Ishikawa (cell line): ENCODE measurements around the gene PDE2A.

ENCODE experiments used
- CEBPB ChIP-seq: IDR thresholded peaks from 2 replicates; pipeline ENCODE4 v1.6.1; 2012
- CREB1 ChIP-seq: IDR thresholded peaks from 2 replicates; pipeline ENCODE4 v1.6.1; 2012; ENCODE audit warnings: low read depth
- EGR1 ChIP-seq: IDR thresholded peaks from 2 replicates; pipeline ENCODE4 v1.6.1; 2012
- EP300 ChIP-seq: IDR thresholded peaks from 2 replicates; pipeline ENCODE4 v1.6.1; 2012; ENCODE audit warnings: borderline replicate concordance
- FOXM1 ChIP-seq: IDR thresholded peaks from 2 replicates; pipeline ENCODE4 v1.6.1; 2012; ENCODE audit warnings: low read depth, borderline replicate concordance
- NFIC ChIP-seq: IDR thresholded peaks from 2 replicates; pipeline ENCODE4 v1.6.1; 2012
- RAD21 ChIP-seq: IDR thresholded peaks from 2 replicates; pipeline ENCODE4 v1.6.1; 2012; ENCODE audit warnings: low read depth
- TAF1 ChIP-seq: IDR thresholded peaks from 2 replicates; pipeline ENCODE4 v1.6.1; 2012; ENCODE audit warnings: low read depth, mild to moderate bottlenecking
- TCF12 ChIP-seq: IDR thresholded peaks from 2 replicates; pipeline ENCODE4 v1.6.1; 2012; ENCODE audit warnings: low read depth
- TEAD4 ChIP-seq: IDR thresholded peaks from 2 replicates; pipeline ENCODE4 v1.6.1; 2012
- YY1 ChIP-seq: IDR thresholded peaks from 2 replicates; pipeline ENCODE4 v1.6.1; 2012; ENCODE audit warnings: low read depth
- ZBTB7A ChIP-seq: IDR thresholded peaks from 2 replicates; pipeline ENCODE4 v1.6.1; 2012; ENCODE audit warnings: low read depth
- TF ChIP-seq, protein P1 (sequence below): IDR thresholded peaks from 2 replicates; pipeline ENCODE4 v1.6.1; 2012; ENCODE audit warnings: low read depth, mild to moderate bottlenecking
- TF ChIP-seq, protein P2 (sequence below): IDR thresholded peaks from 2 replicates; pipeline ENCODE4 v1.6.1; 2012
- TF ChIP-seq, protein P3 (sequence below): IDR thresholded peaks from 2 replicates; pipeline ENCODE4 v1.6.1; 2012

Gene PDE2A

DNA sequence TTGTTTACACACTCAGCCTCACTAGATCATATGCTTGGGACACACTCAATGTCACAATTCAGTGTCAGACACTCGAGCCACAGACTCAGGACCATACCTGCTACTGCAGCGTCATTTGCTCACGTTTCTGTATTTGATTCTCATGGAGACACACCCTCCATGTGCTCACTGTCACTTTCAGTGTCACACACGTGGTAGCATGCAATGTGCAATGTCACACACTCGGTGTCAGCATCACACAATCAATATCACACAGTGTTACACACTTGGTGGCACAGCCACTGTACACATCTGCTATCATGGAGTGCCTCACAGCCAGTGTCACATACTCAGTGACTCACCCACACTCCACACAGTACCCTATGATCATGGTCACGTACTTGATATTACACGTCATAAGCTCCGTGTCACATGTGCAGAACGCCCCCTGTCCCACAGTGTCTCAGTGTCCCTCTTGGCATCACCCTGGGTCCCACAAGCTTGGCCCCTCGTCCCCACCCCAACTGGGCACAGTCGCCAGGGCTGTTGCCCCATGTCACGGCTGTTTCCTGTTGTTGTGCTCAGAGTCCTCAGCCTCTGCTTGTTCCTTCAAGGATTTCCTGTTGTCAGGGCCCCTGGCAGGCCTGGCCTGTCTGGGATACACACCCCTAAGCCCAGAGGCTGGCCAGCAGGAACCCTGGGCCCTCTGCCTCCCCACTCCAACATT, 49.6 kb downstream of the PDE2A start:
- TF ChIP-seq TCF12 (no peak), YY1 (no peak), EGR1 (no peak), TAF1 (no peak), CEBPB (no peak), TEAD4 (no peak), FOXM1 (no peak), NFIC (no peak), CREB1 (no peak), RAD21 (no peak), ZBTB7A (no peak), EP300 (no peak)
- TF ChIP-seq, protein P1, sequence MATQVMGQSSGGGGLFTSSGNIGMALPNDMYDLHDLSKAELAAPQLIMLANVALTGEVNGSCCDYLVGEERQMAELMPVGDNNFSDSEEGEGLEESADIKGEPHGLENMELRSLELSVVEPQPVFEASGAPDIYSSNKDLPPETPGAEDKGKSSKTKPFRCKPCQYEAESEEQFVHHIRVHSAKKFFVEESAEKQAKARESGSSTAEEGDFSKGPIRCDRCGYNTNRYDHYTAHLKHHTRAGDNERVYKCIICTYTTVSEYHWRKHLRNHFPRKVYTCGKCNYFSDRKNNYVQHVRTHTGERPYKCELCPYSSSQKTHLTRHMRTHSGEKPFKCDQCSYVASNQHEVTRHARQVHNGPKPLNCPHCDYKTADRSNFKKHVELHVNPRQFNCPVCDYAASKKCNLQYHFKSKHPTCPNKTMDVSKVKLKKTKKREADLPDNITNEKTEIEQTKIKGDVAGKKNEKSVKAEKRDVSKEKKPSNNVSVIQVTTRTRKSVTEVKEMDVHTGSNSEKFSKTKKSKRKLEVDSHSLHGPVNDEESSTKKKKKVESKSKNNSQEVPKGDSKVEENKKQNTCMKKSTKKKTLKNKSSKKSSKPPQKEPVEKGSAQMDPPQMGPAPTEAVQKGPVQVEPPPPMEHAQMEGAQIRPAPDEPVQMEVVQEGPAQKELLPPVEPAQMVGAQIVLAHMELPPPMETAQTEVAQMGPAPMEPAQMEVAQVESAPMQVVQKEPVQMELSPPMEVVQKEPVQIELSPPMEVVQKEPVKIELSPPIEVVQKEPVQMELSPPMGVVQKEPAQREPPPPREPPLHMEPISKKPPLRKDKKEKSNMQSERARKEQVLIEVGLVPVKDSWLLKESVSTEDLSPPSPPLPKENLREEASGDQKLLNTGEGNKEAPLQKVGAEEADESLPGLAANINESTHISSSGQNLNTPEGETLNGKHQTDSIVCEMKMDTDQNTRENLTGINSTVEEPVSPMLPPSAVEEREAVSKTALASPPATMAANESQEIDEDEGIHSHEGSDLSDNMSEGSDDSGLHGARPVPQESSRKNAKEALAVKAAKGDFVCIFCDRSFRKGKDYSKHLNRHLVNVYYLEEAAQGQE, result no peak
- TF ChIP-seq, protein P2, sequence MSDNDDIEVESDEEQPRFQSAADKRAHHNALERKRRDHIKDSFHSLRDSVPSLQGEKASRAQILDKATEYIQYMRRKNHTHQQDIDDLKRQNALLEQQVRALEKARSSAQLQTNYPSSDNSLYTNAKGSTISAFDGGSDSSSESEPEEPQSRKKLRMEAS, result no peak
- TF ChIP-seq, protein P3, sequence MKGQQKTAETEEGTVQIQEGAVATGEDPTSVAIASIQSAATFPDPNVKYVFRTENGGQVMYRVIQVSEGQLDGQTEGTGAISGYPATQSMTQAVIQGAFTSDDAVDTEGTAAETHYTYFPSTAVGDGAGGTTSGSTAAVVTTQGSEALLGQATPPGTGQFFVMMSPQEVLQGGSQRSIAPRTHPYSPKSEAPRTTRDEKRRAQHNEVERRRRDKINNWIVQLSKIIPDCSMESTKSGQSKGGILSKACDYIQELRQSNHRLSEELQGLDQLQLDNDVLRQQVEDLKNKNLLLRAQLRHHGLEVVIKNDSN, result no peak

DNA sequence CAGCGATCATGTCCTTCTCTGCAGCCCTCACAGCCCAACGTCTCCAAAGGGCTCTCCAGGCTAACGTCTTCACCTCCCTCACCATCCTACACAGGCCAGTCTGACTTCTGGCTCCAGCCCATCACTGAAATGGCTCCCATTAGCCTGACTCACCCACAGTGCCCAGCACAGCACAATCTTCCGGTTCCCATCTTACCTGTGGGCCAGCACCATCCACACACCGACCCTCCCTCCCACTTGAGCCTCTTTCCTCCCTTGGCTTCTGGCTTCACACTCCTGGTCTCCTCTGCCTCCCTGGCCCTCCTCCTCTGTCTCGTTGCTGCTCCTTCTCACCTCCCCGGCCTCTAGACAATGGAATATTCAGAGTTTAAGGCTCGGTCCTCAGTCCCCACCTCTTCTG, 51.2 kb downstream of the PDE2A start:
- TF ChIP-seq RAD21, result no peak
- TF ChIP-seq, protein P1, result no peak
- TF ChIP-seq TCF12, result no peak
- TF ChIP-seq, protein P2, result no peak
- TF ChIP-seq, protein P3, result no peak
- no peak for TF ChIP-seq ZBTB7A
- no peak for TF ChIP-seq TEAD4
- no peak for TF ChIP-seq EP300
- no peak for TF ChIP-seq YY1
- no peak for TF ChIP-seq CREB1
- no peak for TF ChIP-seq CEBPB

DNA sequence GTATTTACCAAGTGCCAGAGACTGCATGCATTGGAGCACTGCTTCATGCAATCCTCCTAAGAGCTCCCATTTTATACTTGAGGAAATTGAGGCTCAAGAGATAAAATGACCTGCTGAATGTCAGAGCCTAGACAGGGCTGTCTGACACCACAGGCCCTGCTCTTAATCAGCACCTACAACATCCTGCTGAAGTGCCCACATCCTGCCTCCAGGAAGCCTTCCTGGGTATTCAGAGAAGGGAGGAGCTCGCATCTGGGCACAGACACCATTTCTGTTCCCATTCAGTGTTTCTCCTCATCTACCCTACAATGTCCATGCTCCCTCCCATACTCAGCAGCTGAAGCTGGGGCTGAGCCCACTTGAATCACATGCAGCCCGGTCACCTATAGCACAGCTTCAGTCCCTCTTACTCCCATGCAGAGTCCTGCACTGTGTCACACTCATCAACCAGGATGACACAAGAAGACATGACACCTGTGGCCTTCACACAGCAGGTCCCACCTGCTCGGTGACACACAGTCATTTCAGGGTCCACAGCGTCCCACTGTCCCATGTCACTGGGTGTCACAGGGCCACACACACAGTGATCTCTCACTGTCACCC, 53.1 kb downstream of the PDE2A start:
- TF ChIP-seq EGR1 (no peak), NFIC (no peak)

DNA sequence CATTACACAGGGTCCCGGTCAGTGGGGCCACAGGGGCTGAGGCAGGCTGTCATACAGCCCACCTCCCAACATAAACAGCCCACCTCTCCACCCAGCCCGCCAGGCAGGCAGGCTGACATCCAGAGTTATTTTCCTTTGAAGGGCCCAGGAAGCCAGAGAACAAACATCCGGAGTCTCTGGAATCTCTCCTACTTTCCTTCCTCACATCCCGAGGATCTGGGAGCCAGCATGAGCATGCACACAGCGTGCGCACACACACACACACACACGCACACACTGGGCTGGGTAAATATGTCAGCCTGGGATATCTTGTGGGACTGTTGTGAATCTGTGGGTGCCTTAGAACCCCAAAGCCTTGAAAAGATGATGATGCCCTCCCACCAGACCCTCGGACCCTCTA, 55.4 kb downstream of the PDE2A start:
- TF ChIP-seq, protein P3, result no peak
- TF ChIP-seq, protein P1, result no peak
